ENCODE measurements around the gene PFKFB2.

Gene PFKFB2

DNA sequence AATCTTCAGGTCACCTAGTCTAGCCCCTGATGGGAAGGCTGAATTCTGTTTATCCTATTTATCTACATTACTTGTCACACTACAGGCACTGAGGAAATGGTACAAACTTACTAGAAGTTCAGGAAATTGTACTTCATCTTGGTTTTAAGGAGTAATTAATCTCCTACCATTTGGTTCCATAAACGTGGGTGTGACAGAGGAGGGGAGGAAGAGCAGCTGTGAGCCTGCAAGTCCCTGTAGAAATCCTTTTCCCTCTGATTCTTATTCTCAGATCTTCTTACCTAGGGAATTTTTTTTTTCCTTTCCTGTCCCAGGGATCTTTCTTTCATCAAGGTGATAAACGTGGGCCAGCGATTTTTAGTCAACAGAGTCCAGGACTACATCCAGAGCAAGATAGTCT lies 14.1 kb downstream of the PFKFB2 start:
- DNase-seq (ENCODE audit: low read depth), result no peak

DNA sequence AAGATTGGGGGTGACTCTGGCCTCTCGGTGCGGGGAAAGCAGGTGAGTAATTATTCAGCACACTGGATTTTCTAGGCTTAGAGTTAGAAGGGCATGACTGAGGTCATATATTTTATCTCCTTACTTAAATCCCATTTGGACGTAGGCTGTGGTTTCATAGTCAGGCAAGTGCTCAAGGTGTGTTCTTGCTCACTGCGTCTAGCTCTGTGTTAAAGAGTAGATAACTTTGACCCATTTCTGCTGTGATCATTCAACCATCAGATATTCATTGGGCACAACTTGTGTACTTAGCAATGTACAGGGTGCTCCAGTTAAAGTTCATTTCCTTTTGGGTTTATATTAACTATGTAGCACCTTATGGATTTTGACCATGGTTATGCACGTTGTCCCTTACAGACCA lies 14.6 kb downstream of the PFKFB2 start:
- no peak for DNase-seq (ENCODE audit: low read depth)

DNA sequence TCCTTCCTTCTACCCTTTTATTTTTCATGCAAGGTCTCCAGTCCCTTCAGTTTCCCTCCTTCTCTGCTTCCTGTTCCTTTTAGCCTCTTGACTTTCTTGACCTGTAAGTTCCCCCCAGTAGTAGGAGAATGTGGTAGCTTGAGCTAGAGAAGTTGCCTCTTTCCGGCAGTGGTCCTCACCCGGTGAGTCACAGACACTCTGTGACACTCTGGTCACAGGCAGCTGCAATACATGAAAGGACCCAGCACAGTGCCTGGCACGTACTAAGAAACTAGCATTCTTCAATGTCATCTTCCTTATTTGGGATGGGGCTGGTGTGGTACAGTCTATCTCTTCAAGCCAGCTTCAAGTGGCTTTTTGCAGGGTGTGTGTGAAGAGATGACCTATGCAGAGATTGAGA lies 16.0 kb downstream of the PFKFB2 start:
- DNase-seq (ENCODE audit: low read depth), result no peak

DNA sequence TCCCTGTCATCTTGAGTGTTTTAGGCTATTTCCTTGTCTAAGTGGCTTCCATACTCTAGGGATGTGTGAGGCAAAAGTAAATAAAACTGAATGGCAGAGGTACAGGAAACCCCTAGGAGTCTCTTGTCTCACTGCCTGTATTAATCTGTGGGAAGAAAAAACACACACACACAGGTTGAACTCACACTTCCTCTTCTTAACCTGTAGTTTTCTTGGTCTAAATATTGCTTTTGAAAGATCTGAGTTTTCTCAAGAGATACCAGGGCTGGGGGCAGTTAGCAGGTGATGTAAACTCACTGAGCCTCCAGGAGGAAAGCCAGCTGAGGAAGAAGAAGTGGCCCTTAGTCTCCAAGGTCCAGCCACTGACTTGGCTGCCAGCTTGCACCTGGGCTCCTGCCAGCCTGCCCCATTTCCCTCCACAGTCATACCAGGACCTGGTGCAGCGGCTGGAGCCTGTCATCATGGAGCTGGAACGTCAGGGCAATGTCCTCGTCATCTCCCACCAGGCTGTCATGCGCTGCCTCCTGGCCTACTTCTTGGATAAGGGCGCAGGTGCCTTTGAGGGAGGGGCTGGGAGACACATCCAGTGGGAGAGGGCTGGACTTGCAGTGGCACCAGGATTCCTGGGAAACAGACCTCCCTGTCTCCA lies 16.9 kb downstream of the PFKFB2 start:
- no peak for DNase-seq (ENCODE audit: low read depth)

DNA sequence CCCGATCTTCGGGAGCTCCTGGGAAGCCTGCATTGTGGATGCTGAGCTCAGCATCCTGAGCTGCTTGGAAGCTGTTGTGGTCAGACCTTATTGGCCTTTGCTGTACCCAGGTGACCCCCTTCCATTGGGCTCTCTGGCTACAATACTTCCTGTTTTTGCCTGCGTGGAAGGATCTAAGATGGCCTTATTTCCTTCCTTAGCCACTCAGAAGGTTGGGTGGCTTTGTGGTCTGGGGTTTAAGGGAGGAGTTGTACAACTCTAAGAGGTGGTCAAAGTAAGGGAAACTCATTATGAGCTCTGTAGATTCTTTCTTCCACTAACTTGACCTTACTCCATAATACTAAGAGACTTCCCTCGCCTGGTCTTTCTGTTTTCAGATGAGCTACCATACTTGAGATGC lies 17.7 kb downstream of the PFKFB2 start:
- DNase-seq (ENCODE audit: low read depth), result no peak

DNA sequence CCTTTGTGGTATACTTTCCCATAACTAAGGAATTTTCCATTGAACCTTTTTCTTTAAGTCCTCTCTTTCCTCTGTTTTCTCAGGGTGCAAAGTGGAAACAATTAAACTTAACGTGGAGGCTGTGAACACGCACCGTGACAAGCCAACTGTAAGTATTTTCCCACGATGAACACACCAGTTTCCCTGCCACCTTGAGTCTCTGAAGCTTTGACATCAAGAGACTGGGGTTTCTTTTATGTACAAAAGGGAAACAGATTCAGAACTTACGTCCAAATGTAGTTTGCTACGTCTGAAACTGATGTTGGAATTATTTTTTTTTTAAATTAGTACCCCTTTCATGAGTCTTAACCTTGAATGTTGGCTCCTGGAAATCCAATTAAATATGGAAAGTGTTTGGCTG lies 18.4 kb downstream of the PFKFB2 start:
- no peak for DNase-seq (ENCODE audit: low read depth)

DNA sequence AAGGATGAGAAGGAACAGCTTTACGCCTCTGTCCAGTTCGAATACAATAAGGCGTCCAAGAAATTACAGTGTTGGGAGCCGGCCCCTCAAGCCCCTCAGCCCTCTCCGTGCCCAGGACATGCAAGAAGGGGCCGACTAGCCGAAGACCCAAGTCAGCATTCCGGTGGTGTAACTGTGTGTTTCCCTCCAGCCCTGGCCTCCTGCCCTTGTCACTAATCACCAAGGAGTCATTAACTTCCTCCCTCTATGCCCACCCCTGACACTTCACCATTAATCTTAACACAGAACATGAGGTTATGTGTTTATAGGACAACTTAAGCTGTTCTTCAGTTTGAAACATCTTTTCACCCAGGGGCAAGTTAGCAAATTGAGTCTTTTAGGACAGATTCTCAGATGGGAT lies 19.2 kb downstream of the PFKFB2 start:
- no peak for DNase-seq (ENCODE audit: low read depth)

DNA sequence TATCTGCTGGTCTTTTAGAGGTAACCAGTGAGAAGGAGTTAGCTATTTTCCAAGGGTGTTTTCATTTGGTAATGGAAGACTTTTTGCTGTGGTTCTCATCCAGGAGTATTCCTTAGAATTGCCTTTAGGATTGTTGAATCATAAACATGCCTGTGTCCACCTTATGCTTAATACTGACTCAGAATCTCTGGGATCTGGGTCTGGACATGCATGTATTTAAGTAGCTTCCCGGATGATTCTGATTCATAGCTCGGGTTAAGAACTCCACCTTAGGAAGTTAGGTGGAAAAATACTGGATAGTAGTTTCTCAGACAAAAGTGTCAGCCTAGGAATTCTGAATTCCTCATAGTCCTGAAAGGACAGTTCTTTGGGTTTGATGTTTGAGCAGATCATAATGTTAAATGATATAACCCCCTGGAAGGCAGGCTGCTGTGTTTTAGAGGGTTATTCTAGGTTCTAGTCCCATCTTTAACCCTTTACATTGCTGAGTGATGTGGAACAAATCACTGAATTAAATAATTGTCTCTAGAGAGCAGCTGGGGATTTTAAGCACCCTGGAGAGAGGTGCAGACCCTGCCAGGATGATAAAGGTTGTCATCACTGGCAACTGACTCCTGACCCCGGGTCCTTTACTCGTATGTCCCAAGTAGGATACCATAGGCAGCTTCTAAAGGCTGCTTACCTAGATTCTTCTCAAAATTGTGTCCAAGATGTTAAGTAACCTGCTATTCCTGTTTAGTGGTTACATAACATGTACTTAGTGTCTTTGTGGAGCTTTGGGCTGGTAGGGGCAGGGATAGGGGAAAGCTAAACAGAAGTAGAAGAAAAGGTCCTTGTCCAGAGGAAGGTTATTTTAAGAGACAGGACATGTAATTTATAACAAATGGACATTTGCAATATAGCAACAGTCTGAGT lies 21.1 kb downstream of the PFKFB2 start:
- no peak for DNase-seq (ENCODE audit: low read depth)

DNA sequence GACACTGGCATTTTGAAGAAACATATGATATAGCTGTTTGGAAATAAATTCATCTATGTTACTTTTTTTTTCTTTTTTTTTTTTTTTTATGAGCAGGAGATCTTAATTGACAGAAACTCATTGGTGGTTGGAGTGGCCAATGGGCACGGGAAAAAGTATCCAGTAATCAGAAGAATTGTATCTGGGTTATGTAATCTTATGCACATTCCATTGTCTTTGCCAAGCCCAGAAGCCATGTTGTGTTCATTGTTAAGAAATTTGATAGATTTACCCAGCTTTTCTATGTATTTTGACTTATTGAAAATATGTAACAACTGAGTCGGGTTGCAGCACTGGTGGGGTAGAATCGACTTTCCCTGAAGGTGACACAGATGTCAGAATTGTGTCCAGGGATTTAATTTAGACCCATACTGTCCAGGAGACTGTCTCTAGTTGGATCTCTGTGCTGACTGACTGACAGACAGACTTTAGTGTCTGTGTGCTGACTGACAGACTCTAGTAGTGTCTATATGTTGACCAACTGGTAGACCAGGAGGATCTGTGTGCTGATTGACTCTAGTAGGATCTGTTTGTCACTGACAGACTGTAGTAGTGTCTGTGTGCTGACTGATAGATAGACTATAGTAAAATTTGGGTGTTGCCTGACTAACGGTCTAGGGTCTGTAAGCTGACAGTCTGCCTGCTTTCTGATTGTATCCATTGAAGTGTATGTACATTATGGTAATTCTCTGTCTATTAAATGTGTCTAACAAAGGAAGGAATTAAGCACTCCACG lies 23.3 kb downstream of the PFKFB2 start:
- no peak for DNase-seq (ENCODE audit: low read depth)

DNA sequence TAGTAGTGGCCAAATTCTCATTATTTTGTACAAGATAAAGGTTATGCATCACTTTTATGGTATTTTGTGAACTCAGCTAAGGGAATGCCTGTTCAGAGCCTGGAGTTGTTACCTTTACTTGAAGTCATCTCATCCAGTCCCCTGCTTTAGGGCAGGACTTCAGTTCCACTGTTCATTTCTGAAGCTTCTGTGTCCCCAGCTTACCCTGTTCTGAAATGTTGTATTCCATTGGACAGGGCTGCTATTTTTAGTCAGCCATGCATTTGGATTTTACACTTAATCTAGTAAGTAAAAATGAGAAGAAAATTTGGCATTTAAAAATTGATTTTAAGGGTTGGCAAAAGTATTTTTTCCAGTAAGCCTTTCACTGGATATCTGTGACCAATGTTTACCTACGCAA lies 23.9 kb downstream of the PFKFB2 start:
- no peak for DNase-seq (ENCODE audit: low read depth)

DNA sequence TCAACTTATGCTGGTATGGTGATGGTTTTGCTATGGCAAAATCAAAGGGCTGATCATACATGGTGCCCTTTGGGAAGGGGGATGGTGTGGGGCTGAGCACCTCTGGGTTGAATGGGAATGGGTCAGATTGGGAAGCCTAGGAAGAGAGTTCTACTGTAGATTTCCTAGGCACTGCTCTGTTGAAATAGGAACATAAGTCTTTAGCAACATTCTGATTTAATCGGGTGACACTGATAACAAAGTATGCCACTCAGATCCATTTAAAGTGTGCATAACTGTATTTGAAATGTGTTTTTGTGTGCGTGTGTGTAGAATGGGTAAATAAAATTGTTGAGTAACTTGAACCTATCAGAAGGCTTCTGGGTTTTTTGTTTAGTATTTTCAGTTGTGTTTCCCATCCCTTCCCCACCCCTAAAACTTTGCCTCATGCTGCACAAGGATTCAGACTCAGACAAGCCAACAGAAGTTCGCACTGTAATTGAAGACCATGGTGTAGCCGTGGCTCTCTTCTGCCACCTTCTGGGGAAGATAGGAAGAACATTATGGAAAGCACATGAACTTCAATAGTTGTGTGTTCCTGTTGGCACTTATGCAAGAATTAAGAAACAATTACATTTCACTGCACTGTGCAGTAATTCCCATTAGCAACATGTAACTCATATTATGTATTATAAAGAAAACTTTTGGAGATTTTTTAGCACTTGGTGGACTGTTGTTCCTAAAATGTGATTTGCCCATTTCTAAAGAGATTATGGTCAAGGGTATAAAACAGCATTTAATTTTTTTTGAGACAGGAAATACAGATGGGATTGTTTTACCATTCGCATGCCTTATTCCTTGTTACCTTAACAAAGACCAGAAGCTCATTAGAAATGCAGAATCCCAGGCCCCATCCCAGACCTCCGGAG lies 24.6 kb downstream of the PFKFB2 start:
- peak; percentile 65 for DNase-seq (ENCODE audit: low read depth)

DNA sequence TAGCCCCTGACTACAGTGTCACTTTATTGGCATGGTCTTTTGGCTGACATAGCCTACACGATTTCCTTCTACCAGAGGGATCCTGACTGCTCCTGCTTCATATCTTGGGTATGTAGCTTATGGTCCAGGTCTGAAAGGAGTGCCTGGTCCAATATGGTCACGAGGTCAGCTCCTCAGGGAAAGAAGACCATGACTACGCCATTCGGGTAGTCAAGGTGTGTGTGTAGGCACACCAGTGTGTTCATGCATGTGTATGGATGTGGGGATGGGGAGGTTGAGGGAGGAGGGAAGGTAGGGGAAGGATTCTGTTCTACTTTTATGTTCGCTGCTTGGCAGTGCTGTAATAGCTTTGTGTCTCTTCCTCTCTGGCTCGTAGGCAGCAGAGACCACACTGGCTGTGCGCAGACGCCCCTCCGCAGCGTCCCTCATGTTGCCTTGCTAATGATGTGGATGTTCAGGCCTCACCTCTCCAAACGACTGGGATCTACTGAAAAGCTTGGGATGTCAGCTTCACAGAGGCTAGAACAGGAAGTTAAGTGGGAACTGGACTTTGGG lies 25.6 kb downstream of the PFKFB2 start:
- DNase-seq (ENCODE audit: low read depth), result no peak

DNA sequence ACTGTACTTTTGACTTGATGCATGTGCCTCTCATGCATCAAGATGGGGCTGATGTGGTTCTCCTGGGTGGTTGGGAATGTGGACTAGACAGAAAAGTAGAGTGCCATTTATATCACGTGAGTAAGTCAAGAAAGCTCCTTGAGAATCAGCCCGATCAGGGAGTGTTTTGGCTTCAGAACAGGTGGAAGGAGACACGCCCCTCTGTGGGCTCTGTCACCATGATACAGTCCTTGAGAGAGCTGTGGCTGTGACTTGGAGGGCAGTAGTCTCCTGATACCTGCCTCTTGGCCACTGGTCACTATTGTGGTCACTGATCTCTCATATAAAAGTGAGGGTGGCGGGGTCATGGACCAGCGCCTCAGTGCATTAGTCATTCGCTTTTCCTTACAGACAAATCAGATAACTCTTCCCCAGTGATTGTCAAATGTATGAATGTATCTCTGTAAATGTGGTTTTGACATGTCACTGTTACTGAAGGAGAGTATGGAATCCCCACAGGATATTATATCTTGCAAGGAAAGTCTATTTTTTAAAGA lies 26.7 kb downstream of the PFKFB2 start:
- no peak for DNase-seq (ENCODE audit: low read depth)

DNA sequence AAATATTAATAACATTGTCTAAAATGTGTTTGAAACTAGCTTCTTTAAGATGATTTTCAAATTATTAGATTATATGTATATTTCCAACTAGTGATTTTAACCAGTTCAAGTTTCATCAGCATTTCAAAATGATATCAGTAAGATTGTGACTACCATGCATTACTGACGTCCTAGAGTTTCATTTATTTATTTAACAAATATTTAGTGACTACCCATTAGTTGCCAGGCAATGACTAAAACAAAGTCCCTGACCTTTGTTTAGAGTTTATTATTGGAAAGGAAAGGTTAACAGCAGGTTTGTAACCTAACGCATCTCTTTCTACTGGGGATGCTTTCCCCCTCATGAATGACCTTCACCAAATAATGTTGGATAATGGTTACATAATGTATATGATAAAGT lies 28.0 kb downstream of the PFKFB2 start:
- DNase-seq (ENCODE audit: low read depth), result no peak

DNA sequence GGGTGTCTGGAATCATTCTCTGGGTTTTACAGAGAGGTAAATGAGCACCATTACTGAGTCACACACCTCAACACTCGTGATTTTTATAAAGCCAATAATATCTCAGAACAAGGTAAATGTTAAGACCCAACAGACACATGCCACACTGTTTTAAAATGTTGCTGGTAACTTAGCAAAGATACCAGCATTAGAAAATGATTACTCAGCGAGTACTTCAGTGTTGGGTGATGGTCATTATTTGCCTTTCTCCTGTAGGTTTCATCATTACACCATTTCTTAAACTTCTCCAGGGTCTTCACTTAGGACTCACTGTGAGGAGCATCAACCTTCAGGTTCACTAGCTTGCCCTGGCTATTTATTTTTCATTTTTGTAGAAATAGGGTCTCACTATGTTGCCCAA lies 28.7 kb downstream of the PFKFB2 start:
- DNase-seq (ENCODE audit: low read depth), result no peak

DNA sequence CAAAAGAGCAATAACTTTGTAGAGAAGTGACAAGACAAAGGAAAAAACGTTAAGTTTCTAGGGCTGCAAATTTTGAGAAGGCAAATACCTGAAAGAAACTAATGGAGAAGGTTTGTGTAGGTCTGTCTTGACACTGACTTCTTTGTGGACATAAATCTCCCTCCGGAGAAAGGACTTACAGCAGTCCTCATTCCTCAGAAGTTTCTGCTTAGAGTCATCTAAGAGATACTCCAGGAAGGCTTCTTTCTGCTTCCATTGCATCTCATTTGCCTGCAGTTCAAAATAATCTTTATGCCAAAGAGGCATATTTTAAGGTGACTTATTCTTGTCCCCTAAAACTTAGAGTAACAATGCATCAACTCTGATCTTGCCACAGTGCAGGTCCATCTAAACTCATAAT lies 31.2 kb downstream of the PFKFB2 start:
- DNase-seq (ENCODE audit: low read depth), result no peak

DNA sequence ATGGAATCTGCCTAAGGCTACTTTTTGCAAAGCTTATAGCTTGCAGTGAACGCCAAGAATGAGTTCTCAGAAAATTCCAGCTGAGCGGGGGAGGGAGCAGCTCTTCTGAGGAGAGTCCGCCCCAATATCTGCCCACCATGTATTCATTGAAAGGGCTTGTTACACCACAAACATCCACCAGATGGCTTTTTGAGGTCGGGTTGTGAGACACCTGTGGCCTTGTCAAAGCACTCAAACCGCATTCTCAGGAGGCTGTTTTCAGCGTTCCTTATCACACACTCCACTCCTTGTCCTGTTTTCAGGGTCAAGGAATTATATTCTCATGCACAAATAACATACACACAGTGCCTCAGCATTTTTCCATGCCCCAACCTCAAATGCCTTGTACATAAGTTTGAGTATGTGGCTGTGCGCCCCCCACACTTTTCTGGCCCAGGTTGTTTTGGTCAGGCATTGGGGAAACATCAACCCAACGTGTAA lies 31.7 kb downstream of the PFKFB2 start:
- DNase-seq (ENCODE audit: low read depth), result peak; percentile 38

DNA sequence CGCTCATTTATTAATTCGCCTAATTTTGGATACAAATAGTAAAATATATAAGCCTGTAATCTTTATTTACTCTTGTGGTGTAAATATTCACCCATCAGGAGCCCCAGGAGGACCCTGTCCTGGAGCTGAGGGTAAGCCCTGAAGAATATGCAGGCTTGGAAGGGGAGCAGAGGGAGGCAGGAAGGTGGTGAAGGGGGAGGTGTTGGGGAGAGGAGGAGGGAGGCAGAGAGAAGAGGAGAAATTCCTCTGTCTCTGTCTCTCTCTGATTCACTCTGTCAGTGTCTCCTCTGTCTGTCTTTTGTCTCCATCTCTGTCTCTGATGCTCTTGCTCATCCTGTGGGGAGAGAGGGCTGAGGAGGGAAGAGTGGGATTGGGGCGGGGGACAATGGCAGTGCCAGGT lies 32.8 kb downstream of the PFKFB2 start:
- DNase-seq (ENCODE audit: low read depth), result no peak

DNA sequence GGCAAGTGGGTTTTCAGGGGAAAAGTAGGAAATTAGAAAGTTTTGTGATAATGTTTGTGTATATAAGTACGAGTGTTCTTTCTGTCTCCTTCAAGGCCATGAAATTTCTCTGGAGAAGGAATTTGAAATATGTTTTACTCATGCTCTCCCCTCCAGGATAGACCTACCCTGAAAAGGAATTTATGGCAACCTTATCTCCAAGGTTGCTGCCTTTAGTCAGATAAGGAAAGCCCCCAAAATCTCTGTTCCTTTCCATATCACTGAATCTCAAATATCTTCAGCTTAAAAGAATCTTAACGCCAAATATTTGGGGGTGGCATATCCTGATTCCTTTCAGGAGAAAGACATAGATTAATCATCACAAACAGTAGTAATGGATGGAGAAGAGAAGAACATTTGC lies 35.1 kb downstream of the PFKFB2 start:
- no peak for DNase-seq (ENCODE audit: low read depth)

DNA sequence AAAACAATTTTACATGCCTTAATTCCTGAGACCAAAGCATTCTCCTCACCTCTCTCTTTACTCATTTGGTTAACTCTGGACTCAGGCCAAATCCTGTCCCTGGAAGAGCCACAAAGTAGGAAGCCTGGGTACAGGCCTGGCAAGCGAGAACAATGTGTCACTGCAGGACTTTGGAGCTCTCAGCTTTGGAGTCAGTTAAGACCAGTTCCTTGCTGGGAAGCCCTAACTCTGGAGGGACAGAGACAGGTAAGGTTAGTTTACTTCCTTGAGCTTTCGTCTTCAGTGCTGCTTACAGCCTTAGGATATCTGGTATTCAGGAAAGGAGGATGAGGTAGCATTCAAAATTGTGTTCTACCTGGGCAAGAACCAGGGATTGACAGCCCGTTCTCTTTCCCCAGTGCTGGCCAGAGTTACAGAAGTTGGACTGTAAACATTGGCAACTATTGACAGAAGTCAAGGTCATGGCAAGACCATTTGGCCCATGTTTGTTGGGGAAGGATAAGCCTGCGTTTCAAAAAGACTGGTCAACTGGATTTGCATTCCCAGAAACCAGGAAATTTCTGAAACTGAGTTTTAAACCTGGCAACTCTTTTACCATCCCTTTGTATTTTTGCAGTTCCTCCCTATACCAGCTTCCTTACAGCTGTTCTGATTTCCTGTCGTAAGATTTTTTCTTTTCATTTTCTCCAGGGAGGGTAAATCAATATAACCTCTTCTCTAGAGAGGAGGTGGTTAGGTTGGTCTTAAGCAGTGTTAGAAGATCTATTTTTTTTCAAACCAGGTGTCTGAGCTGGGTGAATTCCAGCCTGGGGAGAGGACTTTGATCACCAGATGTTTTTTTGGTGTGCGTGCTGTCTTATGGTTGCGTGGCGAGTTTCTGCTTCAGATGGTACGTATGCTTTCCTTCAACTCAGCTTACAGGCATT lies 35.9 kb downstream of the PFKFB2 start, which contains the start of gene C4BPB:
Gene C4BPB (plus strand): TSS at position 160 of the 926 bp plus-strand sequence. CDS start 672 bp downstream, at position 832.
- no peak for DNase-seq (ENCODE audit: low read depth)
